ENCODE measurements around the gene CD300LF.

- TF ChIP-seq CTCF (IDR thresholded peaks at IDR 0.05), result peak; percentile 34 to 45 (median 40)
- TF ChIP-seq POLR2A (IDR thresholded peaks at IDR 0.05), result no peak
Measured at GRCh38 chr17:74737299-74738050, 24.8 kb upstream of the CD300LF start.
